ENCODE data around the gene PPP6R1.

DNA sequence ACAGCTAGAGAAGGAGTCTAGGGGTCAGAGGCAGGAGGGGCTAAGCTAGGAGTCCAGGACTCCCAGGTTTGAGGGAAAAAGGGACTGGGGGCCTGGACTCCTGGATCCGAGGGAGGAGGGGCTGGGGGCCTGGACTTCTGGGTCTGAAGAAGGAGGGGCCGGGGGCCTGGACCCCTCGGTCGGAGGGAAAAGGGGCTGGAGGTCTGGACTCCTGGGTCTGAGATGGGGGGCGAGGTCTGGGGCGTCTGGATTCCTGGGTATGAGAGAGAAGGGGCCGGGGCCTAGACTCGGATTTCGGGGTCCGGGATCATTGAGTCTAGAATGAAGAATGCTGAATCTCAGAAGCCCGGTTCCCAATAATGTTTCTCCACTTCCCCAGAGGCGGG is 43.5 kb upstream of the PPP6R1 start:
- TF ChIP-seq MTF1 (CRISPR knock-in tag; IDR thresholded peaks at IDR 0.05) (no peak), GABPB1 (CRISPR knock-in tag; IDR thresholded peaks at IDR 0.05) (no peak)
- TF ChIP-seq, protein P1, sequence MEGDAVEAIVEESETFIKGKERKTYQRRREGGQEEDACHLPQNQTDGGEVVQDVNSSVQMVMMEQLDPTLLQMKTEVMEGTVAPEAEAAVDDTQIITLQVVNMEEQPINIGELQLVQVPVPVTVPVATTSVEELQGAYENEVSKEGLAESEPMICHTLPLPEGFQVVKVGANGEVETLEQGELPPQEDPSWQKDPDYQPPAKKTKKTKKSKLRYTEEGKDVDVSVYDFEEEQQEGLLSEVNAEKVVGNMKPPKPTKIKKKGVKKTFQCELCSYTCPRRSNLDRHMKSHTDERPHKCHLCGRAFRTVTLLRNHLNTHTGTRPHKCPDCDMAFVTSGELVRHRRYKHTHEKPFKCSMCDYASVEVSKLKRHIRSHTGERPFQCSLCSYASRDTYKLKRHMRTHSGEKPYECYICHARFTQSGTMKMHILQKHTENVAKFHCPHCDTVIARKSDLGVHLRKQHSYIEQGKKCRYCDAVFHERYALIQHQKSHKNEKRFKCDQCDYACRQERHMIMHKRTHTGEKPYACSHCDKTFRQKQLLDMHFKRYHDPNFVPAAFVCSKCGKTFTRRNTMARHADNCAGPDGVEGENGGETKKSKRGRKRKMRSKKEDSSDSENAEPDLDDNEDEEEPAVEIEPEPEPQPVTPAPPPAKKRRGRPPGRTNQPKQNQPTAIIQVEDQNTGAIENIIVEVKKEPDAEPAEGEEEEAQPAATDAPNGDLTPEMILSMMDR (CRISPR knock-in tag; IDR thresholded peaks at IDR 0.05) = no peak
- TF ChIP-seq, protein P2, sequence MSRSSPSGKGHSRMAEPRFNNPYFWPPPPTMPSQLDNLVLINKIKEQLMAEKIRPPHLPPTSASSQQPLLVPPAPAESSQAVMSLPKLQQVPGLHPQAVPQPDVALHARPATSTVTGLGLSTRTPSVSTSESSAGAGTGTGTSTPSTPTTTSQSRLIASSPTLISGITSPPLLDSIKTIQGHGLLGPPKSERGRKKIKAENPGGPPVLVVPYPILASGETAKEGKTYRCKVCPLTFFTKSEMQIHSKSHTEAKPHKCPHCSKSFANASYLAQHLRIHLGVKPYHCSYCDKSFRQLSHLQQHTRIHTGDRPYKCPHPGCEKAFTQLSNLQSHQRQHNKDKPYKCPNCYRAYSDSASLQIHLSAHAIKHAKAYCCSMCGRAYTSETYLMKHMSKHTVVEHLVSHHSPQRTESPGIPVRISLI (CRISPR knock-in tag; IDR thresholded peaks at IDR 0.05; ENCODE audit: borderline replicate concordance) = no peak
